OCI-LY3 (cell line): ENCODE measurements around the gene FRMD4A.

Source experiments
- H2AFZ ChIP-seq: fragments of 200-600, 300-600 bp; shearing (Covaris generic); 2 replicates; pipeline ENCODE4 v1.6.0; 2014; ENCODE audit warnings: antibody characterized with exemption, low read depth, low read length
- H3K27ac ChIP-seq: fragments of 200-600, 300-600 bp; sonication (generic); 2 replicates; pipeline ENCODE4 v1.5.1; 2014; ENCODE audit warnings: mild to moderate bottlenecking, low read length, moderate library complexity, mixed read lengths
- H3K27me3 ChIP-seq: fragments of 200-600, 300-600 bp; sonication (generic); 2 replicates; pipeline ENCODE4 v1.6.1; 2014; ENCODE audit warnings: low read depth, low read length, mixed read lengths
- H3K36me3 ChIP-seq: fragments of 200-600, 300-600 bp; sonication (generic); replicated peaks from 2 replicates; pipeline ENCODE3; 2014; ENCODE audit warnings: low read depth, low read length, mixed read lengths
- H3K4me1 ChIP-seq: fragments of 300-600, 200-600 bp; sonication (generic); 2 replicates; pipeline ENCODE4 v1.6.1; 2014; ENCODE audit warnings: low read length, mixed read lengths
- H3K4me2 ChIP-seq: fragments of 200-600, 300-600 bp; sonication (generic); 2 replicates; pipeline ENCODE4 v1.6.1; 2014; ENCODE audit warnings: low read length, mixed read lengths
- H3K4me3 ChIP-seq: fragments of 300-600, 200-600 bp; sonication (generic); 2 replicates; pipeline ENCODE4 v1.5.1; 2014; ENCODE audit warnings: antibody characterized with exemption, mild to moderate bottlenecking, low read length, moderate library complexity
- H3K79me2 ChIP-seq: fragments of 300-600, 200-600 bp; shearing (Covaris generic); 2 replicates; pipeline ENCODE4 v1.6.1; 2014; ENCODE audit warnings: mild to moderate bottlenecking, low read length, mixed read lengths
- H3K9ac ChIP-seq: fragments of 300-600, 200-600 bp; shearing (Covaris generic); 2 replicates; pipeline ENCODE4 v1.6.0; 2014; ENCODE audit warnings: mild to moderate bottlenecking, low read length, moderate library complexity
- H3K9me3 ChIP-seq: fragments of 200-600, 300-600 bp; shearing (Covaris generic); 2 replicates; pipeline ENCODE4 v1.6.1; 2014; ENCODE audit warnings: low read length, mixed read lengths; ENCODE audit not compliant: insufficient read depth
- H4K20me1 ChIP-seq: fragments of 200-600, 300-600 bp; sonication (generic); 2 replicates; pipeline ENCODE4 v1.6.1; 2016; ENCODE audit warnings: low read length, mixed read lengths; ENCODE audit not compliant: insufficient read depth
- EZH2phosphoT487 ChIP-seq: fragments of 200-600 bp; shearing (Covaris generic); IDR thresholded peaks from 2 replicates; pipeline ENCODE4 v1.6.1; 2018; ENCODE audit warnings: antibody characterized with exemption, mixed run types, low read depth
- TF ChIP-seq, protein P1 (sequence below): fragments of 200-600, 300-600 bp; sonication (generic); IDR thresholded peaks from 2 replicates; pipeline ENCODE4 v1.5.1; 2014; ENCODE audit warnings: antibody characterized with exemption, low read length, low read depth

Gene FRMD4A

DNA sequence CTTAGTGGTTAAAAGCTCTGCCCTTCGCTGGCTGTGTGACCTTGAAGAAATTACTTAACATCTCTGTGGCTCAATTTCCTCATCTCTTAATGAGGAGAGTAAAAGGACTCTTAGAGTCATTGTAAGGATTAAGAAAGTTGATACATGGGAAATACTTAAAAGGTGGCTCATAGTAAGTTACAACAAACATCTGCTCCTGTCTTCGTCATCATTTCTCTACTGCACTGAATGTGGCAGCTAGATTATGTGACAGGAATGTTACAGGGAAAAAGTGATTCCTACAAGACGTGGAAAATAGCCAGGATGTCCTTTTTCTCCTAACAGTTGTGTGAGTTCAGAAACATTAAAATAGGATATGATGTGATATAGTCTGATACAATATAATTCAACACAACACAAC lies 184.7 kb downstream of the FRMD4A start:
- Histone ChIP-seq H3K27me3 (peaks cover 15% of the 10 kb centered on the region), H3K36me3 (no peaks in the 10 kb centered on the region), H3K27ac (no peak overlapping the region), H3K4me2 (no peak overlapping the region), H3K9ac (no peak overlapping the region), H3K4me1 (no peaks in the 10 kb centered on the region), H3K9me3 (no peaks in the 10 kb centered on the region), H2AFZ (no peak overlapping the region), H3K79me2 (no peaks in the 10 kb centered on the region), H3K4me3 (no peak overlapping the region), H4K20me1 (no peaks in the 10 kb centered on the region)
- TF ChIP-seq, protein P1, sequence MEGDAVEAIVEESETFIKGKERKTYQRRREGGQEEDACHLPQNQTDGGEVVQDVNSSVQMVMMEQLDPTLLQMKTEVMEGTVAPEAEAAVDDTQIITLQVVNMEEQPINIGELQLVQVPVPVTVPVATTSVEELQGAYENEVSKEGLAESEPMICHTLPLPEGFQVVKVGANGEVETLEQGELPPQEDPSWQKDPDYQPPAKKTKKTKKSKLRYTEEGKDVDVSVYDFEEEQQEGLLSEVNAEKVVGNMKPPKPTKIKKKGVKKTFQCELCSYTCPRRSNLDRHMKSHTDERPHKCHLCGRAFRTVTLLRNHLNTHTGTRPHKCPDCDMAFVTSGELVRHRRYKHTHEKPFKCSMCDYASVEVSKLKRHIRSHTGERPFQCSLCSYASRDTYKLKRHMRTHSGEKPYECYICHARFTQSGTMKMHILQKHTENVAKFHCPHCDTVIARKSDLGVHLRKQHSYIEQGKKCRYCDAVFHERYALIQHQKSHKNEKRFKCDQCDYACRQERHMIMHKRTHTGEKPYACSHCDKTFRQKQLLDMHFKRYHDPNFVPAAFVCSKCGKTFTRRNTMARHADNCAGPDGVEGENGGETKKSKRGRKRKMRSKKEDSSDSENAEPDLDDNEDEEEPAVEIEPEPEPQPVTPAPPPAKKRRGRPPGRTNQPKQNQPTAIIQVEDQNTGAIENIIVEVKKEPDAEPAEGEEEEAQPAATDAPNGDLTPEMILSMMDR, result no peak
- TF ChIP-seq EZH2phosphoT487, result no peak

DNA sequence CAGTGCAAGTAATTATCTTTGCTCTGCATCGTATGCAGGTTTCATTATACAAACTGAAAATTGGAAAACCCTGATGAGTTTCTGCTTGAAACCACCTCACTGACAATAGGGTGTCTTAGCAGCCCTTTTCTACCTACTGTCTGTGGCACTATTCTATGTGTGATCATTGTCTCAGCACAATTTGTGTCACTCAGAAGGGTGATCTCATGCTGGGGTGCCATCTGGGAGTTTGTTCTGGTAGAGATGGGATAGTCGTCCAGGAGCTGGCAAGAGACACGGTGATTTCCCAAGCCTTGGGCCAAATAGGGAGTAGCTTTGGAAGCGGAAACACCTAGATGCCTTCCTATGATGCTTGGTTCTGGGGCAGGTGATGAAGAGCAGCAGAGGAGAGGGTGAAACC lies 186.3 kb downstream of the FRMD4A start:
- no peaks in the 10 kb centered on the region for H3K36me3 ChIP-seq
- H3K27me3 ChIP-seq, result peaks cover 15% of the 10 kb centered on the region
- no peaks in the 10 kb centered on the region for H3K79me2 ChIP-seq
- no peak overlapping the region for H2AFZ ChIP-seq
- no peak overlapping the region for H3K9ac ChIP-seq
- H4K20me1 ChIP-seq, result no peaks in the 10 kb centered on the region
- H3K9me3 ChIP-seq, result no peaks in the 10 kb centered on the region
- no peak overlapping the region for H3K4me3 ChIP-seq
- no peaks in the 10 kb centered on the region for H3K4me1 ChIP-seq
- no peak for TF ChIP-seq EZH2phosphoT487
- TF ChIP-seq, protein P1, result no peak
- H3K27ac ChIP-seq, result no peak overlapping the region
- H3K4me2 ChIP-seq, result no peak overlapping the region

DNA sequence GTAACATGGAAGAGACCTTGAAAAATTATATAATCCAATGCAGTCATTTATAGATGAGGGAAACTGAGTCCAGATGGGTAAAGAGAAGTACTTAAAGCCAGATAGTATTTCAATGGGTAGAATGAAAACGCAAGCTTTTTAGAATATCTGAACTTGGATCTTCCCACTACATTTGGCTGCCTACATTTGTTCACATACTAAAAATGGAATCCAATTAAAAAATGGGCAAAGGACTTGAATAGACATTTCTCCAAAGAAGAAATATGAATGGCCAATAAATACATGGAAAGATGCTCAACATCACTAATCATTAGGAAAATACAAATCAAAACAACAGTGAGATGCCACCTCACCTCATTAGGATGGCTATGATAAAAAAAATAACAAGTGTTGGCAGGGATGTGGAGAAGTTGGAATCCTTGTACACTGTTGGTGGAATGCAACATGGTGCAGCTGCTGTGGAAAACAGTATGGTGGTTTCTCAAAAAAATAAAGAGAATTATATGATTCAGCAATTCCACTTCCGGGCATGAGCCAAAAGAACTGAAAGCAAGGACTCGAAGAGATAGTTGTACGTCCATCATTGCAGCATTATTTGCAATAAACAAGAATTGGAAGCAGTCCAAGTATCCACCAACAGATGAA lies 188.0 kb downstream of the FRMD4A start:
- no peaks in the 10 kb centered on the region for H3K36me3 ChIP-seq
- H3K4me2 ChIP-seq, result no peak overlapping the region
- no peaks in the 10 kb centered on the region for H3K79me2 ChIP-seq
- H3K27me3 ChIP-seq, result peaks cover 15% of the 10 kb centered on the region
- no peaks in the 10 kb centered on the region for H3K4me1 ChIP-seq
- no peak overlapping the region for H3K27ac ChIP-seq
- no peak overlapping the region for H2AFZ ChIP-seq
- H3K9me3 ChIP-seq, result no peaks in the 10 kb centered on the region
- TF ChIP-seq, protein P1, result no peak
- TF ChIP-seq EZH2phosphoT487, result no peak
- H3K4me3 ChIP-seq, result no peak overlapping the region
- no peaks in the 10 kb centered on the region for H4K20me1 ChIP-seq
- no peak overlapping the region for H3K9ac ChIP-seq

DNA sequence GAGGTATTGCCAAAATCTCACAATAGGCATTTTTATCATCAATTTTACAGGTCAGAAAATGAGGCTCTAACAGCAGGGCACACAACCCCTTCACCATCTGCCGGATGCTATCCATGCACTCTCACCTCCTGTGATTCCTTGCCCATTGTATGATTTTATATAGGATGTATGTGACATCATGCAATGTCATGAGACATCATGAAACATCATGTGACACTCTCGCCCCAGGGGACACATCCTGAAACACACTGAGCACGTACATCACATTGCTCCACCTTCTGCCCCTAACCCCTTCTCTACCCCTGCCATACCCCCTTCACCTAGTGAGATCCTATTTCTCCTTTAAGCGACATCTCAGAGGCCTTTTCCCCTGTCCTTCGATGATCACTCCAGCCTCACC lies 189.4 kb downstream of the FRMD4A start:
- Histone ChIP-seq H4K20me1 (no peaks in the 10 kb centered on the region), H3K27me3 (peaks cover 8% of the 10 kb centered on the region), H3K9ac (no peak overlapping the region), H3K4me3 (no peak overlapping the region), H3K79me2 (no peaks in the 10 kb centered on the region), H3K27ac (no peak overlapping the region), H3K36me3 (no peaks in the 10 kb centered on the region), H3K4me2 (no peak overlapping the region), H3K9me3 (no peaks in the 10 kb centered on the region), H3K4me1 (no peaks in the 10 kb centered on the region), H2AFZ (no peak overlapping the region)
- TF ChIP-seq EZH2phosphoT487, result no peak
- TF ChIP-seq, protein P1, result no peak
